Measurements from ENCODE around the gene ENOPH1. TPM values are rescaled to one million over a fixed set of nuclear protein-coding genes. Genes with fewer than 3 reads are reported as not detected.

Gene ENOPH1
- total and polyA plus RNA-seq, 9 of the 15 experiments (the other 6 are each of a cell fraction or from before 2014, with no cell fraction given) = 29.8 to 71.4 (median 48.9) TPM

GRCh38 chr4:82388405-82388804 lies 42.0 kb upstream of the ENOPH1 start:
- BruUV-seq (replicated peaks) = no TSS peak
- POLR2A ChIA-PET = interaction anchor here (1.5 to 1.6 kb wide), 2 partner anchors 16 to 41 kb away, joined by 5 read pairs; no protein-coding TSS in a partner anchor
- no peak for FAIRE-seq

More at GRCh38 chr4:82388405-82388804, 42.0 kb upstream of the ENOPH1 start:
- in situ Hi-C loops (cut with MboI) = no loop called here
- Histone ChIP-seq H4K20me1 (replicated peaks; ENCODE audit: control insufficient read depth, insufficient read depth, low read length) (no peaks in the 10 kb centered on the region), H3K27ac (ENCODE audit: extremely low read depth, low read depth, low read length) (no peak overlapping the region), H3K9me3 (replicated peaks; ENCODE audit: control insufficient read depth, insufficient read depth, low read depth, low read length) (no peaks in the 10 kb centered on the region), H3K4me3 (no peak overlapping the region), H3K36me3 (ENCODE audit: control insufficient read depth, insufficient read depth, low read length) (no peaks in the 10 kb centered on the region), H3K9me1 (ENCODE audit: control insufficient read depth, insufficient read depth, low read length) (no peaks in the 10 kb centered on the region), H3K79me2 (ENCODE audit: control insufficient read depth, insufficient read depth, low read length) (no peaks in the 10 kb centered on the region), H2AFZ (ENCODE audit: low read depth, low read length) (no peak overlapping the region), H3K27me3 (ENCODE audit: control insufficient read depth in 2 of 2, insufficient read depth in 2 of 2, low read length in 2 of 2) (peaks cover 0 to 5% of the 10 kb centered on the region in 2 experiments; a peak in 3 of 5 replicates), H3K4me2 (ENCODE audit: insufficient read depth, low read length) (no peak overlapping the region), H3K9ac (ENCODE audit: insufficient read depth in 1 of 2, low read depth in 2 of 2, low read length in 2 of 2) (no peak overlapping the region), H3K4me1 (replicated peaks in 1 of 2; ENCODE audit: control insufficient read depth in 2 of 2, insufficient read depth in 2 of 2, low read length in 2 of 2) (no peaks in the 10 kb centered on the region)
- intact Hi-C loops (cut with micrococcal nuclease) = no loop called here
- TF ChIP-seq CTCF (IDR thresholded peaks at IDR 0.05 in 2 of 3, conservative IDR thresholded peaks at IDR 0.05 in 1 of 3; ENCODE audit: insufficient read depth in 2 of 3, low read depth in 1 of 3, low read length in 3 of 3) = peak in 2 of 3 experiments; percentile 11 to 23; a peak in 3 of 6 replicates
- TF ChIP-seq POLR2AphosphoS5 (IDR thresholded peaks at IDR 0.05; ENCODE audit: control insufficient read depth, insufficient read depth, low read depth, low read length) = no peak
- peak; percentile 9; the same call in 1 of the 2 replicates for TF ChIP-seq REST (IDR thresholded peaks at IDR 0.05; ENCODE audit: borderline replicate concordance)
- TF ChIP-seq REST (CRISPR knock-in tag; IDR thresholded peaks at IDR 0.05; ENCODE audit: low read depth) = no peak
- no peak for DNase-seq (ENCODE audit: extremely low read depth in 1 of 4, low spot score in 3 of 4)
- 60% methylated on average over 1 of the region's 1 CpG for WGBS (ENCODE audit: insufficient coverage, low coverage, missing lambda C conversion rate)
- peak; percentile 60 for ATAC-seq
- CTCF ChIA-PET (ENCODE audit: low intra/inter-chr PET ratio) = interaction anchor here (0.6 kb wide), 1 partner anchor 113 kb away, joined by 4 read pairs; no protein-coding TSS in a partner anchor
